GM23338 (cell line): ENCODE results near the gene GABRR2. TPM values are rescaled to one million over a fixed set of nuclear protein-coding genes. Genes with fewer than 3 reads are reported as not detected.

ENCODE experiments used
- ATAC-seq: fragments of 200-7000 bp; cut with Tn5 transposase; 3 replicates; pipeline ENCODE4 v1.9.1; 2020
- DNase-seq: peaks from one replicate; pipeline ENCODE4 v3.0.0-alpha.2; 2015; ENCODE audit warnings: low spot score
- H2AFZ ChIP-seq: fragments of 200-600 bp; sonication (generic); 2 replicates; pipeline ENCODE4 v1.8.0; 2016; ENCODE audit warnings: antibody characterized with exemption, mild to moderate bottlenecking, moderate library complexity
- H3F3A ChIP-seq: fragments of 200-600 bp; sonication (generic); replicated peaks from 2 replicates; pipeline ENCODE4 v1.8.0; 2017; ENCODE audit warnings: antibody characterized with exemption, mixed run types, low read depth
- H3K27ac ChIP-seq: fragments of 200-600 bp; sonication (generic); 2 replicates; pipeline ENCODE4 v1.6.1; 2016; ENCODE audit warnings: low read depth
- H3K27me3 ChIP-seq: fragments of 200-600 bp; sonication (generic); 2 replicates; pipeline ENCODE4 v1.8.0; 2016; ENCODE audit warnings: mild to moderate bottlenecking, mixed run types, moderate library complexity; ENCODE audit not compliant: insufficient read depth
- H3K36me3 ChIP-seq: fragments of 200-600 bp; sonication (generic); 2 replicates; pipeline ENCODE4 v1.8.0; 2016; ENCODE audit warnings: mild to moderate bottlenecking; ENCODE audit not compliant: insufficient read depth
- H3K4me1 ChIP-seq: fragments of 200-600 bp; sonication (generic); 2 replicates; pipeline ENCODE4 v1.8.0; 2016; ENCODE audit warnings: mild to moderate bottlenecking, moderate library complexity; ENCODE audit not compliant: insufficient read depth
- H3K4me2 ChIP-seq: fragments of 200-600 bp; sonication (generic); 2 replicates; pipeline ENCODE4 v1.7.1; 2017; ENCODE audit warnings: mixed run types
- H3K4me3 ChIP-seq: fragments of 200-600 bp; sonication (generic); 2 replicates; pipeline ENCODE4 v1.6.1; 2016; ENCODE audit warnings: mixed run types
- H3K79me2 ChIP-seq: fragments of 200-600 bp; sonication (generic); replicated peaks from 2 replicates; pipeline ENCODE4 v1.8.0; 2017; ENCODE audit warnings: mild to moderate bottlenecking; ENCODE audit not compliant: insufficient read depth
- H3K9me2 ChIP-seq: fragments of 200-600 bp; sonication (generic); 2 replicates; pipeline ENCODE4 v1.8.0; 2017; ENCODE audit not compliant: insufficient read depth
- H4K20me1 ChIP-seq: fragments of 200-600 bp; sonication (generic); replicated peaks from 2 replicates; pipeline ENCODE4 v1.8.0; 2017; ENCODE audit warnings: mild to moderate bottlenecking; ENCODE audit not compliant: insufficient read depth
- H3K27ac Mint-ChIP-seq: 2 replicates; pipeline ENCODE4 v1.8.0; 2020; ENCODE audit warnings: inconsistent platforms, mild to moderate bottlenecking, moderate library complexity, mixed read lengths
- H3K27me3 Mint-ChIP-seq: 3 replicates; pipeline ENCODE4 v1.8.0; 2022; ENCODE audit warnings: low read depth, mild to moderate bottlenecking, moderate library complexity, mixed read lengths, inconsistent platforms; ENCODE audit not compliant: insufficient read depth, poor library complexity
- H3K36me3 Mint-ChIP-seq: 3 replicates; pipeline ENCODE4 v1.8.0; 2021; ENCODE audit warnings: low read depth, mild to moderate bottlenecking, inconsistent platforms, moderate library complexity, mixed read lengths
- H3K4me1 Mint-ChIP-seq: 3 replicates; pipeline ENCODE4 v1.8.0; 2020; ENCODE audit warnings: mild to moderate bottlenecking, inconsistent platforms, mixed read lengths
- H3K4me3 Mint-ChIP-seq: 3 replicates; pipeline ENCODE4 v1.8.0; 2021; ENCODE audit warnings: moderate library complexity, mild to moderate bottlenecking, inconsistent platforms, mixed read lengths
- H3K9me3 Mint-ChIP-seq: 3 replicates; pipeline ENCODE4 v1.8.0; 2020; ENCODE audit warnings: moderate library complexity, mild to moderate bottlenecking, inconsistent platforms, mixed read lengths
- CREB1 ChIP-seq: fragments of 250-450 bp; sonication (Bioruptor Pico); IDR thresholded peaks from 2 replicates; pipeline ENCODE4 v1.5.0; 2020; ENCODE audit warnings: low read depth, mild to moderate bottlenecking, moderate library complexity
- EZH2 ChIP-seq: fragments of 200-600 bp; sonication (generic); IDR thresholded peaks from one replicate; pipeline ENCODE4 v1.8.0; 2017; ENCODE audit warnings: antibody characterized with exemption, mild to moderate bottlenecking, low read depth; ENCODE audit not compliant: unreplicated experiment
- EZH2phosphoT487 ChIP-seq: fragments of 200-600 bp; sonication (generic); IDR thresholded peaks from one replicate; pipeline ENCODE4 v1.8.1; 2018; ENCODE audit warnings: antibody characterized with exemption; ENCODE audit not compliant: unreplicated experiment
- JUNB ChIP-seq: IDR thresholded peaks from one replicate; pipeline ENCODE4 v1.6.1; 2016; ENCODE audit warnings: antibody characterized with exemption; ENCODE audit not compliant: unreplicated experiment
- NANOG ChIP-seq: IDR thresholded peaks from 2 replicates; pipeline ENCODE4 v1.6.1; 2016; ENCODE audit warnings: antibody characterized with exemption, borderline replicate concordance
- POLR2AphosphoS5 ChIP-seq: IDR thresholded peaks from 2 replicates; pipeline ENCODE4 v1.6.1; 2016; ENCODE audit warnings: antibody characterized with exemption, low read depth
- STAT1 ChIP-seq: IDR thresholded peaks from one replicate; pipeline ENCODE4 v1.6.1; 2016; ENCODE audit warnings: antibody characterized with exemption; ENCODE audit not compliant: unreplicated experiment
- ZNF331 ChIP-seq: fragments of 250-450 bp; sonication (Bioruptor Pico); IDR thresholded peaks from 2 replicates; pipeline ENCODE4 v1.5.0; 2020; ENCODE audit warnings: low read depth, mild to moderate bottlenecking, moderate library complexity
- ZNF462 ChIP-seq: fragments of 250-450 bp; sonication (Bioruptor Pico); IDR thresholded peaks from 2 replicates; pipeline ENCODE4 v1.5.0; 2020; ENCODE audit warnings: mild to moderate bottlenecking, moderate library complexity
- polyA plus RNA-seq: library from polyadenylated mRNA; unstranded; fragments of >200 nt; fragmentation: Nextera tagmentation; extraction: Ambion mirVana; gene quantifications from 2 replicates; pipeline ENCODE4 v1.2.1, GENCODE V29; 2016
- total RNA-seq: library from RNA; depleted of rRNA; stranded (reverse); fragments of >200 nt; shearing (Covaris generic); gene quantifications from 2 replicates; pipeline ENCODE4 v1.2.3, GENCODE V29; 2014
- TF ChIP-seq, protein P1 (sequence below): IDR thresholded peaks from 2 replicates; pipeline ENCODE4 v1.6.1; 2016; ENCODE audit warnings: antibody characterized with exemption
- TF ChIP-seq, protein P2 (sequence below), 2 experiments: fragments of 200-600 bp in 1 of 2; sonication (generic) in 1 of 2; conservative IDR thresholded peaks; 2 replicates each; pipeline versions ENCODE4 v1.5.1 to v1.6.1; 2016 to 2017; ENCODE audit warnings: antibody characterized with exemption in 2 of 2, low read depth in 2 of 2, mild to moderate bottlenecking in 2 of 2, moderate library complexity in 1 of 2
- TF ChIP-seq, protein P3 (sequence below): IDR thresholded peaks from one replicate; pipeline ENCODE4 v1.6.1; 2018; ENCODE audit warnings: antibody characterized with exemption; ENCODE audit not compliant: unreplicated experiment

The GABRR2 gene
- total and polyA plus RNA-seq, 2 experiments from 2014 or later = not detected

DNA sequence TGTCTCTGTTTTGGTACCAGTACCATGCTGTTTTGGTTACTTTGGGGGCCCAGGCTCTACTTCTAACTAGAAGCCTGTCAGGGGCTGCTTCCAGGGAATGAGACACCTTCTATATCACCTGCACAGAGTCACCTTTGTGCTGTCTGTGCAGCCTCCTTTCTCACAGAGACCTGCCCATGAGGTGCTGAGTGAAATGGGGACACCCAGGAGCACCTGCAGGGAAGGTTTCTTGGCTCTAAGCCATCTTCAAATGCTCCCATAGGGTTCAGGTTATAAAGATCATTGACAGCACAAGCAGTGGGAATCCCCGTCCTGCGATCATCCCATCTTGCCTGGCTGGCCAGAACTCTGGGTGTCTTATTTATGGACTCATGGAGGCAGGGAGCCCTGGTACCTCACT is 19.1 kb downstream of the GABRR2 start:
- Mint-ChIP-seq H3K9me3 (no peaks in the 10 kb centered on the region), H3K27me3 (peaks cover 10% of the 10 kb centered on the region), H3K27ac (no peak overlapping the region), H3K4me1 (peaks cover 13% of the 10 kb centered on the region; the same call in 2 of the 3 replicates), H3K4me3 (no peak overlapping the region), H3K36me3 (no peaks in the 10 kb centered on the region)
- H2AFZ ChIP-seq = no peak overlapping the region
- H3K79me2 ChIP-seq = no peaks in the 10 kb centered on the region
- no peaks in the 10 kb centered on the region for H4K20me1 ChIP-seq
- peaks cover 6% of the 10 kb centered on the region; the same call in 1 of the 2 replicates for H3K4me1 ChIP-seq
- DNase-seq = no peak
- TF ChIP-seq, protein P1, sequence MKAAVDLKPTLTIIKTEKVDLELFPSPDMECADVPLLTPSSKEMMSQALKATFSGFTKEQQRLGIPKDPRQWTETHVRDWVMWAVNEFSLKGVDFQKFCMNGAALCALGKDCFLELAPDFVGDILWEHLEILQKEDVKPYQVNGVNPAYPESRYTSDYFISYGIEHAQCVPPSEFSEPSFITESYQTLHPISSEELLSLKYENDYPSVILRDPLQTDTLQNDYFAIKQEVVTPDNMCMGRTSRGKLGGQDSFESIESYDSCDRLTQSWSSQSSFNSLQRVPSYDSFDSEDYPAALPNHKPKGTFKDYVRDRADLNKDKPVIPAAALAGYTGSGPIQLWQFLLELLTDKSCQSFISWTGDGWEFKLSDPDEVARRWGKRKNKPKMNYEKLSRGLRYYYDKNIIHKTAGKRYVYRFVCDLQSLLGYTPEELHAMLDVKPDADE = no peak
- TF ChIP-seq, protein P2, sequence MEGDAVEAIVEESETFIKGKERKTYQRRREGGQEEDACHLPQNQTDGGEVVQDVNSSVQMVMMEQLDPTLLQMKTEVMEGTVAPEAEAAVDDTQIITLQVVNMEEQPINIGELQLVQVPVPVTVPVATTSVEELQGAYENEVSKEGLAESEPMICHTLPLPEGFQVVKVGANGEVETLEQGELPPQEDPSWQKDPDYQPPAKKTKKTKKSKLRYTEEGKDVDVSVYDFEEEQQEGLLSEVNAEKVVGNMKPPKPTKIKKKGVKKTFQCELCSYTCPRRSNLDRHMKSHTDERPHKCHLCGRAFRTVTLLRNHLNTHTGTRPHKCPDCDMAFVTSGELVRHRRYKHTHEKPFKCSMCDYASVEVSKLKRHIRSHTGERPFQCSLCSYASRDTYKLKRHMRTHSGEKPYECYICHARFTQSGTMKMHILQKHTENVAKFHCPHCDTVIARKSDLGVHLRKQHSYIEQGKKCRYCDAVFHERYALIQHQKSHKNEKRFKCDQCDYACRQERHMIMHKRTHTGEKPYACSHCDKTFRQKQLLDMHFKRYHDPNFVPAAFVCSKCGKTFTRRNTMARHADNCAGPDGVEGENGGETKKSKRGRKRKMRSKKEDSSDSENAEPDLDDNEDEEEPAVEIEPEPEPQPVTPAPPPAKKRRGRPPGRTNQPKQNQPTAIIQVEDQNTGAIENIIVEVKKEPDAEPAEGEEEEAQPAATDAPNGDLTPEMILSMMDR (conservative IDR thresholded peaks at IDR 0.05; ENCODE audit: low read depth in 2 of 2) = no peak
- TF ChIP-seq CREB1 (CRISPR knock-in tag) = no peak
- TF ChIP-seq EZH2phosphoT487 = no peak
- no peak for TF ChIP-seq NANOG
- TF ChIP-seq STAT1 = no peak
- TF ChIP-seq JUNB = no peak
- TF ChIP-seq, protein P3, sequence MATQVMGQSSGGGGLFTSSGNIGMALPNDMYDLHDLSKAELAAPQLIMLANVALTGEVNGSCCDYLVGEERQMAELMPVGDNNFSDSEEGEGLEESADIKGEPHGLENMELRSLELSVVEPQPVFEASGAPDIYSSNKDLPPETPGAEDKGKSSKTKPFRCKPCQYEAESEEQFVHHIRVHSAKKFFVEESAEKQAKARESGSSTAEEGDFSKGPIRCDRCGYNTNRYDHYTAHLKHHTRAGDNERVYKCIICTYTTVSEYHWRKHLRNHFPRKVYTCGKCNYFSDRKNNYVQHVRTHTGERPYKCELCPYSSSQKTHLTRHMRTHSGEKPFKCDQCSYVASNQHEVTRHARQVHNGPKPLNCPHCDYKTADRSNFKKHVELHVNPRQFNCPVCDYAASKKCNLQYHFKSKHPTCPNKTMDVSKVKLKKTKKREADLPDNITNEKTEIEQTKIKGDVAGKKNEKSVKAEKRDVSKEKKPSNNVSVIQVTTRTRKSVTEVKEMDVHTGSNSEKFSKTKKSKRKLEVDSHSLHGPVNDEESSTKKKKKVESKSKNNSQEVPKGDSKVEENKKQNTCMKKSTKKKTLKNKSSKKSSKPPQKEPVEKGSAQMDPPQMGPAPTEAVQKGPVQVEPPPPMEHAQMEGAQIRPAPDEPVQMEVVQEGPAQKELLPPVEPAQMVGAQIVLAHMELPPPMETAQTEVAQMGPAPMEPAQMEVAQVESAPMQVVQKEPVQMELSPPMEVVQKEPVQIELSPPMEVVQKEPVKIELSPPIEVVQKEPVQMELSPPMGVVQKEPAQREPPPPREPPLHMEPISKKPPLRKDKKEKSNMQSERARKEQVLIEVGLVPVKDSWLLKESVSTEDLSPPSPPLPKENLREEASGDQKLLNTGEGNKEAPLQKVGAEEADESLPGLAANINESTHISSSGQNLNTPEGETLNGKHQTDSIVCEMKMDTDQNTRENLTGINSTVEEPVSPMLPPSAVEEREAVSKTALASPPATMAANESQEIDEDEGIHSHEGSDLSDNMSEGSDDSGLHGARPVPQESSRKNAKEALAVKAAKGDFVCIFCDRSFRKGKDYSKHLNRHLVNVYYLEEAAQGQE = no peak
- TF ChIP-seq ZNF331 = no peak
- no peak for TF ChIP-seq POLR2AphosphoS5
- no peak for TF ChIP-seq ZNF462 (CRISPR knock-in tag)
- TF ChIP-seq EZH2 = no peak
- no peaks in the 10 kb centered on the region for H3F3A ChIP-seq
- H3K36me3 ChIP-seq = no peaks in the 10 kb centered on the region
- no peak overlapping the region for H3K27ac ChIP-seq
- H3K9me2 ChIP-seq = no peaks in the 10 kb centered on the region; the same call in 1 of the 2 replicates
- no peaks in the 10 kb centered on the region for H3K27me3 ChIP-seq
- H3K4me2 ChIP-seq = no peak overlapping the region
- H3K4me3 ChIP-seq = no peak overlapping the region
- no peak for ATAC-seq
